Activated naive CD8-positive, alpha-beta T cell treated with anti-CD3 and anti-CD28 coated beads, Interleukin-2, amount 10 ng/mL, durations not matched to agents 7 days and 5 days (primary cell): ENCODE data around the gene CCDC78. TPM values are rescaled to one million over a fixed set of nuclear protein-coding genes. Genes with fewer than 3 reads are reported as not detected.
A peak's percentile ranks its signal among the peaks of the same experiment; 100 is the strongest.
"Not testable (repeated sequence)": the region's sequence is repeated elsewhere in the genome, so short reads cannot be mapped to it uniquely, and the experiment has no call there.

Experiments used
- ATAC-seq: fragments of 150-1000 bp; cut with Tn5 transposase; one replicate; pipeline ENCODE4 v1.10.0; 2021; ENCODE audit warnings: low read depth, moderate library complexity
- POLR2A ChIA-PET: fragments of 350-600 bp; sonication (Branson Sonifier 250); formaldehyde crosslinking; loops from one replicate; lab custom pipeline; 2021; ENCODE audit warnings: antibody characterized with exemption; lab: Charles Lee
- DNase-seq: peaks from one replicate; pipeline ENCODE4 v3.0.0; 2021
- H3K27ac Mint-ChIP-seq: one replicate; pipeline ENCODE4 v1.8.0; 2022; ENCODE audit warnings: mild to moderate bottlenecking, mixed read lengths
- H3K27me3 Mint-ChIP-seq: one replicate; pipeline ENCODE4 v1.8.0; 2022; ENCODE audit warnings: mild to moderate bottlenecking, moderate library complexity, mixed read lengths
- H3K36me3 Mint-ChIP-seq: one replicate; pipeline ENCODE4 v1.8.0; 2021; ENCODE audit warnings: mild to moderate bottlenecking, mixed read lengths
- H3K4me1 Mint-ChIP-seq: one replicate; pipeline ENCODE4 v1.8.0; 2021; ENCODE audit warnings: mixed read lengths
- H3K4me3 Mint-ChIP-seq: one replicate; pipeline ENCODE4 v1.8.0; 2022; ENCODE audit warnings: mild to moderate bottlenecking, moderate library complexity, mixed read lengths
- H3K9me3 Mint-ChIP-seq: one replicate; pipeline ENCODE4 v1.8.0; 2021; ENCODE audit warnings: mixed read lengths
- total RNA-seq, 2 experiments: library from RNA; stranded (reverse); gene quantifications; one replicate each; pipeline ENCODE4 v1.2.3, GENCODE V29; 2021

The CCDC78 gene
- total RNA-seq, 2 experiments from 2014 or later: 5.8 to 6.1 TPM

- ATAC-seq, H3K4me1 Mint-ChIP-seq, H3K9me3 Mint-ChIP-seq, H3K4me3 Mint-ChIP-seq, H3K27ac Mint-ChIP-seq, H3K36me3 Mint-ChIP-seq, DNase-seq, H3K27me3 Mint-ChIP-seq: not testable (repeated sequence)
- POLR2A ChIA-PET: interaction anchor here (0.7 to 1.0 kb wide), 2 partner anchors 11 to 35 kb away, joined by 3 read pairs; no protein-coding TSS in a partner anchor
Observed at GRCh38 chr16:754121-754607, 27.9 kb upstream of the CCDC78 start.

- H3K9me3 Mint-ChIP-seq: no peaks in the 10 kb centered on the region
- no peak overlapping the region for H3K4me3 Mint-ChIP-seq
- H3K27ac Mint-ChIP-seq: no peak overlapping the region
- no peaks in the 10 kb centered on the region for H3K36me3 Mint-ChIP-seq
- POLR2A ChIA-PET: no interaction called here
- no peak for ATAC-seq
- peaks cover 2% of the 10 kb centered on the region for H3K4me1 Mint-ChIP-seq
- DNase-seq: no peak
- peaks cover 7% of the 10 kb centered on the region for H3K27me3 Mint-ChIP-seq
Observed at GRCh38 chr16:752007-752312, 25.7 kb upstream of the CCDC78 start.

- ATAC-seq: no peak
- no peak overlapping the region for H3K4me3 Mint-ChIP-seq
- no peaks in the 10 kb centered on the region for H3K36me3 Mint-ChIP-seq
- POLR2A ChIA-PET: no interaction called here
- H3K27me3 Mint-ChIP-seq: peaks cover 4% of the 10 kb centered on the region
- H3K9me3 Mint-ChIP-seq: no peaks in the 10 kb centered on the region
- no peak overlapping the region for H3K27ac Mint-ChIP-seq
- no peak for DNase-seq
- H3K4me1 Mint-ChIP-seq: peaks cover 2% of the 10 kb centered on the region
Observed at GRCh38 chr16:751152-752006, 25.1 kb upstream of the CCDC78 start.

- Mint-ChIP-seq H3K4me1 (peaks cover 2% of the 10 kb centered on the region), H3K27ac (no peak overlapping the region), H3K9me3 (no peaks in the 10 kb centered on the region), H3K36me3 (no peaks in the 10 kb centered on the region), H3K27me3 (peaks cover 2% of the 10 kb centered on the region), H3K4me3 (no peak overlapping the region)
- DNase-seq: no peak
- ATAC-seq: no peak
- POLR2A ChIA-PET: interaction anchor here (0.8 kb wide), 1 partner anchor 13 kb away, joined by 3 read pairs; no protein-coding TSS in a partner anchor
Observed at GRCh38 chr16:750485-750884, 24.2 kb upstream of the CCDC78 start.

GRCh38 chr16:749010-749409 lies 22.8 kb upstream of the CCDC78 start:
- no peaks in the 10 kb centered on the region for H3K27me3 Mint-ChIP-seq
- no peaks in the 10 kb centered on the region for H3K9me3 Mint-ChIP-seq
- no peak for ATAC-seq
- no peaks in the 10 kb centered on the region for H3K4me1 Mint-ChIP-seq
- DNase-seq: no peak
- H3K27ac Mint-ChIP-seq: no peak overlapping the region
- POLR2A ChIA-PET: interaction anchor here (1.2 kb wide), 1 partner anchor 8 kb away, joined by 3 read pairs; the partner anchor contains the start of gene CIAO3
- no peaks in the 10 kb centered on the region for H3K36me3 Mint-ChIP-seq
- no peak overlapping the region for H3K4me3 Mint-ChIP-seq

- Mint-ChIP-seq H3K36me3 (no peaks in the 10 kb centered on the region), H3K27ac (no peak overlapping the region), H3K4me3 (no peak overlapping the region), H3K9me3 (no peaks in the 10 kb centered on the region), H3K4me1 (no peaks in the 10 kb centered on the region), H3K27me3 (no peaks in the 10 kb centered on the region)
- DNase-seq (no peak), ATAC-seq (no peak)
- POLR2A ChIA-PET: no interaction called here
Observed at GRCh38 chr16:747978-748746, 21.9 kb upstream of the CCDC78 start.

GRCh38 chr16:746637-747036 lies 20.4 kb upstream of the CCDC78 start:
- DNase-seq (no peak), ATAC-seq (no peak)
- Mint-ChIP-seq H3K4me3 (no peak overlapping the region), H3K27me3 (no peaks in the 10 kb centered on the region), H3K36me3 (no peaks in the 10 kb centered on the region), H3K4me1 (no peaks in the 10 kb centered on the region), H3K9me3 (no peaks in the 10 kb centered on the region), H3K27ac (no peak overlapping the region)
- POLR2A ChIA-PET: no interaction called here

- POLR2A ChIA-PET: no interaction called here
- Mint-ChIP-seq H3K9me3 (no peaks in the 10 kb centered on the region), H3K27me3 (no peaks in the 10 kb centered on the region), H3K4me3 (no peak overlapping the region), H3K36me3 (no peaks in the 10 kb centered on the region), H3K27ac (no peak overlapping the region), H3K4me1 (no peaks in the 10 kb centered on the region)
- DNase-seq (peak; percentile 45), ATAC-seq (peak; percentile 26)
Observed at GRCh38 chr16:745739-746138, 19.5 kb upstream of the CCDC78 start.

GRCh38 chr16:743794-744500 lies 17.7 kb upstream of the CCDC78 start:
- Mint-ChIP-seq H3K9me3 (no peaks in the 10 kb centered on the region), H3K4me1 (peaks cover 4% of the 10 kb centered on the region), H3K4me3 (no peak overlapping the region), H3K27me3 (no peaks in the 10 kb centered on the region), H3K27ac (no peak overlapping the region), H3K36me3 (no peaks in the 10 kb centered on the region)
- DNase-seq (peak; percentile 34), ATAC-seq (no peak)
- POLR2A ChIA-PET: interaction anchor here (1.1 kb wide), 1 partner anchor 30 kb away, joined by 7 read pairs; no protein-coding TSS in a partner anchor

GRCh38 chr16:742894-743293 lies 16.7 kb upstream of the CCDC78 start:
- POLR2A ChIA-PET: interaction anchor here (0.6 to 1.2 kb wide), 3 partner anchors 11 to 162 kb away, joined by 3 to 7 read pairs (median 3); no protein-coding TSS in a partner anchor
- not testable (repeated sequence) for H3K4me3 Mint-ChIP-seq, H3K9me3 Mint-ChIP-seq, H3K4me1 Mint-ChIP-seq, H3K27ac Mint-ChIP-seq, H3K27me3 Mint-ChIP-seq, ATAC-seq, H3K36me3 Mint-ChIP-seq, DNase-seq

GRCh38 chr16:741986-742629 lies 15.9 kb upstream of the CCDC78 start:
- Mint-ChIP-seq H3K27ac (peak overlapping the region; percentile 12), H3K4me1 (peaks cover 6% of the 10 kb centered on the region), H3K27me3 (no peaks in the 10 kb centered on the region), H3K4me3 (peak overlapping the region; percentile 80), H3K9me3 (no peaks in the 10 kb centered on the region), H3K36me3 (peaks cover 2% of the 10 kb centered on the region)
- DNase-seq: no peak
- POLR2A ChIA-PET: interaction anchor here (0.7 to 1.2 kb wide), 2 partner anchors 12 to 63 kb away, joined by 3 read pairs; no protein-coding TSS in a partner anchor
- ATAC-seq: no peak

GRCh38 chr16:740764-741505 lies 14.7 kb upstream of the CCDC78 start, which contains the start of gene CIAO3:
CIAO3 (minus strand) TSS chr16:740997; CDS start chr16:740985, 12 bp downstream.
- Mint-ChIP-seq H3K4me1 (peaks cover 6% of the 10 kb centered on the region), H3K9me3 (no peaks in the 10 kb centered on the region), H3K4me3 (peak within 1 kb of the TSS; percentile 81), H3K36me3 (peaks cover 4% of the 10 kb centered on the region), H3K27ac (peak within 1 kb of the TSS; percentile 75), H3K27me3 (no peaks in the 10 kb centered on the region)
- DNase-seq (peak; percentile 99), ATAC-seq (peak; percentile 92)
- POLR2A ChIA-PET: interaction anchor here (0.6 to 2.2 kb wide), 13 partner anchors 9 to 73 kb away, joined by 3 to 13 read pairs (median 4); partner anchors contain the start of genes ANTKMT, CHTF18, HAGHL and METRN
